HG02623 (cell line): ENCODE results near the gene ZNF423.

Experiments used
- ATAC-seq: cut with Tn5 transposase; IDR thresholded peaks from one replicate; pipeline ENCODE4 v1.9.1; 2021; ENCODE audit warnings: moderate library complexity; ENCODE audit not compliant: unreplicated experiment

The ZNF423 gene

DNA sequence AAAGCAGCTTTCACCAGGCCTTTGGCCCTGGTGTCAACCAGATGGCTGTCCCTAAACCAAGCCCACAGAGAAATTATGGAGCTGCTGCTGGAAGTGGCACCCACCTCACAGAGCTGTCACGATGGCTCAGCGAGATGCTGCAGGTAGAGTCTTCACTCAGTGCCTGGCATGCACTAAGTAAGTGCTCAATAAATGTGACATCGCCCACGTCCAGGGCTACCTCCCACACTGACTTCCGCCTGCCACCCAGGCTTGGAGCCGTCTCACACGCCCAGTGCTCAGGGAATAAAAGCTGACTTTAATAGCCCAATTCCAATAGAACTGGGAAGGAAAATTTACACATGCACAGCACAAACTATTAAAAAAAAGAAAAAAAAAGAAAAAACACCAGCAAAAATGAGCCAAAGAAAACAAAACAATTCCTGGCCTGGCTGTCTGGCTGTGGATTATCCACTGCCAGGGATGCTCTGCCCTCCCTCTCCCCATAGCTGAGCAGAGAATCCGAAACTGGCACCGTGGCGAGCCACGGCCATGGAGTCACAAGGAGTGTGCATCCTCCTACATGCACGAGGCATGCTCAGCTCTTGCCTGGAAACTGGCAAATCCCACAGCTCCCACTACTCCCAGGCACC lies 68.9 kb downstream of the ZNF423 start:
- ATAC-seq: no peak

DNA sequence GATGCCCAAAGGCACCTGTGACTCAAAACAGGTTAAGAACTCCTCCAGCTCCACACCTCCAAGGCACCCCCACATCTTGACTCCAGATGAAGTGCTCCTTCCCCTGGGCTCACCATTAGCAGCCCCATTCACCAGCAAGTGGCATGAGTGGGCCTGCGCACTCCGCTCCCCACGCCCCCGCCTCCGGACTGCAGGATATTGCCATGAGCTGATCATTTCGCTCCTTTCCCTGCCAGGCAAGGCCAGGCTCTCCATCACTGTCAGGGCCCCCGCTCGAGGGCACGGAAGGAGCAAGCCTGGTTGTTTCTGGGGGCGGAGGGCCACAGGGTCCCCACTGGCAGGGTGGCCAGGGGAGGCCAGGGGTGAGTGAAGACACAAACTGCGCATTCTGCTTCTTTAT lies 69.9 kb downstream of the ZNF423 start:
- no peak for ATAC-seq

DNA sequence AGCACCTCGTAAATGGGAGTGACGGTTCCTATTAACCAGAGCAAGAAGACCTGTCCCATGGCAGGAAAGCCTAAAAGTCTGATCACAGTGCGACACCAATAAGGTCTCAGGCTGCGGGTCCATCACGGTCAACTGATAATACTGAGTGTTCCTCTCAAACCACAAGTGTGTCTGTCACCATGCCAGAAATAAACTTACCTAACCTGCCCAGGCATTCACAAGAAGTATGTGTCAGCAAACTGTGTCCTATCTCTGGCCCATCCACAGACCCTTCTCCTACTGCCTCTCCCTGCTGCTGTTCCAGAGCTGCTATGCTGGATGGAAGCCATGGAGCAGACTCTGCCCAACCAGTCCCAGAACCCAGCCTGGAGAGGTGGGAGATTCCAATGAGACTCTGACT lies 73.5 kb downstream of the ZNF423 start:
- ATAC-seq: no peak

DNA sequence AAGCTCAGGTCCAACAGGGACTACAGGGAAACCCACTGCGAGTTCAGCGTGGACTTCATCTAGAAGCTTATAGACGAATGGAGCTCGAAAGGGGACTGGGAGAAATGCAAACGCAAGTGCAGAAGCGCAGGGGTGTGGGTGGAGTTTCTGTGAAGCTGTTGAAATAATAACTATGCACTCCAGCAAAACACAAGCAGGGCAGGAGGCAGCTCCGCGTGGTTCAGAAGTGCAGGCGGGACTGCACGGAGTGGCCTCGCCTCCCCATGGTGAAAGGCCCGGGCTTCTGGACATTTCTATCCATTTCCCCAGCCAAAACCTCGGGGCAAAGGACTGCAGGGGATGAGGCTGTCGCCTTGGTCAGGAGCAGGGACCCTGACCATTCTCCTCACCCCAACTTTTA lies 74.5 kb downstream of the ZNF423 start:
- ATAC-seq: no peak

DNA sequence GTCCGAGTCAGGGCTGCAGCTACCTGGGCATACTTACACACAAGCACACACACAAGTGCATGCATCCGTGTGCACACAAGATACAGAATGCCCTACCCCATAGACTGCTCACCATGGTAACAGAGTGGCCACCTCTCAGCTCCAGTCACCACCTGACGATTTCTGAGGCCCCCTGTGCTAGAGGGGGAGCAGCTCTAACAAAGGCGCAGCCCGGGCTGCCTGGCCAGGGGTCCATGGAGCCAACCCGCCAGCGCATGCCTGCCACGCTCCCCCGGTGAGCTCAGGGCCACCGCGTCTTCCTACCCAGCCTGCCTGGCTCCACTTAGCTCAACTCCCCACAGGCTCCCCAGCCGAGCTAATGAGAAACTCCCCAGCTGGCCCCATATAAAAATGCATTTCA lies 75.5 kb downstream of the ZNF423 start:
- no peak for ATAC-seq

DNA sequence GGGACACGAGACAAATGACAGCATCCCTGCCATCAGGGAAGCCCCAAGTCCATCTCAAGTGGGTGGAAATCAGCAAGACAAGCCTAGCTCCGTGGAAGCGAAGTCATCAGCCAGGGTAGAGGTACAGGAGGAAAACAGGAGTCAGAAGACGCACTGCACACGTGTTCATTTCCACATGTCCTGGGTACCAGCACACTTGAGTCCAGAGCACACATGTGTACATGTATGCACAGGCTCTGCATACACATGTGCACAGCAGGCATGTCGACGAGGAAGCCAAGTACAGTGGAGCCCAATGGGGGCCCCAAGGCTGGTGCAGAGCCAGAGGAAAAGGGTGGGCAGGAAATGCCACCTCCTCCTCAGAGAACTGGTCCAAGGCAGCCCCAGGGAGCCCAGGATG lies 75.9 kb downstream of the ZNF423 start:
- ATAC-seq: no peak

DNA sequence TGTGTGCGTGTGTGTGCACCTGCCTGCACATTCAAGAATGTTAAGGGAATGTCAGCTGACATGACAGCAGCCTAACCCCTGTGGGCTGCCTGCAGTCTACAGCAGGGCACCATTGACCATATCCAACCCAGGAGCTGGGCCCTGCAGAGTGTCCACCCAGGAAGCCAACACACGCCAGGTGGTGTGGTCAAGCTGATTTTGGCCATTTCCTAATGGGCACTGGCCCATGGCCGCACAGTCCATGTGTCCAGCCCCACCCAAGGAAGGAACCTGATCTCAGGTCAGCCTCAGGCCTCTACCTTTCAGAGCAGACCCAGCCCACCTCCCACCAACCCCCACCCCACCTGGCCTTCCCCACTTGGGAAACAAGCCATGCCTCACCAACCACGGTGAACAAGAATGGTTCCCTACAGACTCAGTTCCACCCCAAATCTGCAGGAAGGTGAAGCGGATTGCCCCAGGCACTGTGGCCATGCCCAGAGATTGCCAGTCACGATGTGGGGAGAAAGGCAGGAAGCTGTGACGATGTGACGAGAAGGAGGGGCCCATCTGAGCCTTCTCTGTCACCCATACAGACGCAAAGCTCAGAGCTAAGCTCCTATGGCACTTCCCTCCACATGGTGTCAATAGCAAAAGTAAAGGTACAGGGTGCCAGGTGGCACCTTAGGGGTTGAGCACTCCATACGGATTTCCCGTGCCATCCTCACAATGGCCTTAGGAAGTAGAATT lies 77.5 kb downstream of the ZNF423 start:
- ATAC-seq: no peak

DNA sequence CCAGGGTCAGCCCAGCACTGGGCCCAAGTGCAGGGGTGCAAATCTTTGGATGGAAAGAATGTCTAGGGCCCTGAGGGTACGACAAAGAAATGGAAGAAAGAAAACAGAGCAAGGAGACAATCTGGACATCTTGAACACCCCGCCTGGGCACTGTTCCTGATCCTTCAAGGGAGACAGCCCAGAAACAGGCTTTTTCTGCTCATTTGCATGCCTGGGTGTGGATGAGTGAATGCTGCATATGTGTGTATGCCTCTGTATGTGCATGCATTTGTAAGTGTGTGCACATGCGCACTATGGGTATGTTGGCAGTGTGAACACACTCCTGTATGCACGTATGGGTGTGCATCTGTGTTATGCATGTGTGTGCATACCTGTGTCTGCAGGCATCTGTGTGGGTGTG lies 79.2 kb downstream of the ZNF423 start:
- ATAC-seq: no peak

DNA sequence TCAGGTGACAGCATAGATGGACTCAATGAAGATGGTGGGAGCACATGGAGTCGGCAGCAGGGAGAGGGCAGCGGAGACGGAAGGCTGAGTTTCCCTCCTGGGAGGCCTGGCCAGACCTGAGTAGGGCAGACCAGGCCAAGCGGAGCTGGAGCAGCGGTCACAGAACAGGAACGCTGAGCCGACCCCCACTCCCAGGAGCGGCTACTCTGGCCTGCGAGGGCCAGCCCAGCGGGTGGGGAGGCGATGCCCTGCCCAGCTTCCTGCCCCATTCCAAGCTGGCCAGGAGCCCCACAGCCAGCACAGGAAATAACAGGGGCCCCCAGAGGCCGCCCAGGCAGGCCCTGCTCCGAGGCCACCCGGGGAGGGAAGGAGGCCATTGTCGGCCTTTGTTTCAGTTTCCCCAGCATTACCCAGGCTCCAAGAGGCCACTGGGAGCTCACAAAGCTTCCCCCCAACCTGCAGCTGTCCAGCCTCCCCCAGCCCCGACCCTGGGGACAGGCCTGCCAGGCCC lies 79.8 kb downstream of the ZNF423 start:
- ATAC-seq: no peak

DNA sequence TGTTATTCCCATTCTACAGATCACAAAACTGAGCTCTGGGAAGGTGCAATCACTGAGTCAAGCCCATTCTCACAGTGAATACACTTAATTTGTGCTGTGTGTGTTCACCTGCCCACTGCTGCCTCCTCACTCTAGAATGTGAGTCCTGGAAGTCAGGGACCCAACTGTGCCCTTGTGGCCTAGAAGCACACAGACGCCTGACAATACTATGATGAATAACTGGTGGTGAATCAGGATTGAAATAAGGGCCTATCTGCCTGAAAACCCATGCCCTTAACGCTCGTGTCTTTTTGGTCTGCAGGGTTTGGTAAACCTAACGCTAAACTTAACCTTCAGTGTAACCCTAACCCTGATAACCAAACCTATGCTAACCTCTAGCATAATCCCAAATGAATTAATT lies 80.3 kb downstream of the ZNF423 start:
- no peak for ATAC-seq

DNA sequence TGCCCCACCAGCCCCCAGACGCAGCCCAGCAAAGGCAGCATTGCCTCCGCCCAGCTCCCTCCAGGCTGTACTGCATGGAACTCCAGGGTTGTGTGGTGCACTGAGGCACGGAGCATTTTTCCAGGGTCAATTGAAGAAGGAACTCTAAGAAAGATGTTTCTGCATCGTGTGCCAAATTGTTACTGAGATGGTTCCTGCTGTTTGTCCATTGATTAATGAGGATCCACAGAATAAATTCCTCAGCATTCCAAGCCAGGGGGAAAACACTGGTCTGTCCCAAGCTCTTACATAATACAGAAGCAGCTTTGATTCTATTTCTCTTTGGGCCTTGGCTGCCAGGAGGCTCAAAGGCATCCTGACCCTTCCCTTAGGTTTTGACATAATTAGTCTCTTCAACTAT lies 80.9 kb downstream of the ZNF423 start:
- ATAC-seq: no peak

DNA sequence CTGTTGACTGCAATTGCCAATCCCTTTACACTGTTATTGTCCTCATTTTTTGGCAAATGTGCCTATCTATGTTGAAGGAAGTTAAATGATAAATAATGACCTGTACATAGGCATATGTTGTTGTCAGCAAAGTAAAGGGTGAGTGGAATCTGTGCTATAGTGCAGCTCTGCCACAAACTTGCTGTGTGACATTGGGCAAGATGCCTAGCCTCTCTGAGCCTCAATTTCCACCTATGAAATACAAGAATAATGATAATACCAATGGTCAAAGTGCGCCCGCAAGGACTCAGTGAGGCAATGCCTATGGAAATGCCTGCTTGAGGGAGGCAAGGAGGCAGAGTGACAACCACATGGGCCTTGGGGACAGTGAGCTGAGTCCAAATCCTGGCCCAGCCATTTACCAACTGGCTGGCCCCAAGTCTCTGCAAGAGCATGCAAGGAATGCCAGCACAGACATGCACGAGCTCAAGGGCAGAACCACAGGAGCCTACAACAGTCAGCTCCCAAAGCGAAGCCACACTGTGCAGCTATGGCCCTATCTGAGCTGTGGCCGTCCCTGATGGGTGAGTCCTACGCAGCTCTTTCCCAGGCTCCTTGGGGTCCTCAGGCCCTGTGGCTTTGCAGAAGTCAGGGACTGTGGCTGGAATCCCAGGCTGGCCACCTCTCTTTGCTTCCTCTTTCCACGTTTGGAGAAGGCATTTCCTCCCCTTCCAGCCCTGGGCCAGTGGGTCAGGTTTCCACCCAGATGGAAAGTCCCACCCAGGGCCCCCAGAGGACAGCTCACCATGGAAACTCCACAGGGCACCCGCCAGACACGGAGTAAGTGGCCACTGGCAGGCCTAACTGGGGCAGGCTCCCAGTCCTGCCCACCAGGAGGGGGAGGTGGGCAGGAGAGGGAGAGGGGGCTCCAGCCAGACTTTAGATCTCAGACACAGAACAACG lies 82.1 kb downstream of the ZNF423 start:
- no peak for ATAC-seq

DNA sequence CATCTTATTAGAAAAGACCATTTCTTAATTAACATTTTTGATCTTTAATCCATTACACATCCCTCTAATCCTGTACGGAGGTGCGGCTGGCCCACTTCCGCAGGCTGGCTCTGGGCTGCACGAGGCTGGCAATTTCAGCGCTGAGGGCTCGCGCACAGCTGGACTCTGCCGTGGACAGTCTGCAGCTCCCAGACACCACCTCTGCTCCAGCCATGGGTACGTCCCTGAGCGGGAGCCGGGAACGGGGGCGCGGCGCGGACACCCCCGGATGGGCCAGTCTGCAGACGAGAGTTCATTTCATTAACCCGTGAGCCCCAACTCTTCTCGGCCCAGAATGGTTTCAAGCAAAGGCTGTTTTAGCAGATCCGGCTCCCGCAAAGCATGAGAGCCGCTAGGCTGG lies 87.9 kb downstream of the ZNF423 start:
- no peak for ATAC-seq

DNA sequence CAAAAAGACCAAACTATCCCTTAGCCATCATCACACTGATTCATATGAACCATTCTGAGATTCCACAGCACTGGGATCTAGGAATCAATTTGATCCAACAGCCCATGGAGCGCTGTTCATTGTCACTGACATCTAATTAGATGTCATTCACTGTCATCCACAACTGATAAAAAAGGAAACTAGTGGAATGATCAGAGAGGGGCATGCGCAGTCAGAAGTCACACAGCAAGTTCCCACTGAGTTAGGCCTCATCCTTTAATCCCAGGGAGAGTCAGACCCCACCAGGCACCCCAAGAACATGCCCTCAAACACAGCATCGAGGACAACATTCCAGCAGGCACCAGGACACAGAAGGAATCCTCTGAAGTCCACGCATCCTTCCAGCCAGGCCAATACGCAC lies 88.5 kb downstream of the ZNF423 start:
- no peak for ATAC-seq

DNA sequence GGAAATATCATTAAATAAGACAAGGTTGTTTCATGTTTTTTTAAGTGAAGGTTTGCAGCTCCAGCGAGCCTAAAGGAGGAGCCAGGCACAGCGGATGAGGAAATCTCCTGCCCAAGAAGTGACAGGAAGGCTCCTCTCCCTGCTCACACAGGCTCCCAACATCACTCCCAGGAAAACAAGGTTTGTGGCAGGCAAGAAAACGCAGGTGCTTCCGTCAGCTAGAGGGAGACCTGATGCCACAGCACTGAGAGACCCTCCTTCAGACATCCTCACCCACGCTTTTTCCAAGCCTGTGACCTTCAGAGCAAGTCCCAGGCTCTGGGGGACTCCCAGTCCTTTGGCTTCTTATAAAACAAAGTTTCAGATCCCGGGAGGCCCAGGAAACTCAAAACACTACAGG lies 89.7 kb downstream of the ZNF423 start:
- no peak for ATAC-seq

DNA sequence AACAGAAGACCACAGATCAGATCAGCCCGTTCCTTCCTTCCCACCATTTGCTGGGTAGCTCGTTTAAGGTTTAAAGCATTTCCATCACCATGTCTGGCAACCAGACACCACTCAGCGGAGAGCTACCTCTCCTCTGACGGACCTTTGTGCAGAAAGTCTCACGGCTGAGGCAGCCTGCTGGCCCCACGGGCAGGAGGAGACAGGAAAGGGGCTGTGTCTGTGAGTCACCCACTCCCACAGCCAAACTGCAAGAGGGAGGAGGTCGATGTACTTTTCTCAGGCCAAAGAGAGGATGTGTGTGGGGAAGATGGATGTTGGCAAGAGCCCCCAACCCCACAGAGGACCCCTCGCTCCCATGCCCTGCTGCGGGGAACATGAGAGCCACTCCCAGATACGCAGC lies 92.1 kb downstream of the ZNF423 start:
- ATAC-seq: no peak

DNA sequence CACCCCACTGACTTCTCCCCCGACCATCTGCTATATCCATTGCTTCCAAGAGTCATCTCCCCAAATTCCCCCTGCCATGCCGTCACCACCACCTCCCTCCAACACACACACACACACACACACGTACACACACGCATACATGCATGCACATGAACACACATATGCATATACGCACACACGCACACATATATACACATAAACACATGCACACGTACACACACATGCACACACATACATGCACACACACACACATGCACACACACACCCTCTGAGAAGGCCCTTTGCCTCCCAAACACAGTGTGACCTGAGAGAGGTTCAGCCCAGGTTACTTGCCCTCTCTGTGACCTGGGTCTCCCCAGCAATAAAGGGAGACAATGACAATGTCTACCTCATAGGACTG lies 95.1 kb downstream of the ZNF423 start:
- no peak for ATAC-seq

DNA sequence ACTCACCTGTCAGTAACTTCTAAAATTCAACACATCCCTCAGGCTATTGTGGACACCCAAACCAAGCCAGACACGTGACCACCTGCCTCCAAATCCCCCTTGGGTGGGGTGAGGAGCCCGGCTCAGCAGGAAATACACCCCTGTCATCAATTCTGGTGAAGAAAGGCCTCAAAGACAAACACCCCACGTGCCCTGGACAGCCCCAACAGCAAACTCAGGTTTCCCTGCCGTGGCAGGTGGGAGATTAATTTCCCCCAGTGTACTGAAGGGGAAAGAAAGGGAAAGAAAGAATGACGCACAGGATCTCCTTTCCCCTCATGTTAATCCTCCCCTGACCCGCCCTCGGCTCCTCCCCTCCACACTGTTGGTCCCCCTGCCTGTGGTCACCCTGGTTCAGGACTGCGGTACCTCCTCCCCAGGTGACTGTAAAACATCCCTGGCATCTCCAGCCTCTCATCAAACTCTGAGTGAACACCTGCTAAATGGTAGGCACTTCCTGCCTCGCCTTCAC lies 98.3 kb downstream of the ZNF423 start:
- no peak for ATAC-seq

DNA sequence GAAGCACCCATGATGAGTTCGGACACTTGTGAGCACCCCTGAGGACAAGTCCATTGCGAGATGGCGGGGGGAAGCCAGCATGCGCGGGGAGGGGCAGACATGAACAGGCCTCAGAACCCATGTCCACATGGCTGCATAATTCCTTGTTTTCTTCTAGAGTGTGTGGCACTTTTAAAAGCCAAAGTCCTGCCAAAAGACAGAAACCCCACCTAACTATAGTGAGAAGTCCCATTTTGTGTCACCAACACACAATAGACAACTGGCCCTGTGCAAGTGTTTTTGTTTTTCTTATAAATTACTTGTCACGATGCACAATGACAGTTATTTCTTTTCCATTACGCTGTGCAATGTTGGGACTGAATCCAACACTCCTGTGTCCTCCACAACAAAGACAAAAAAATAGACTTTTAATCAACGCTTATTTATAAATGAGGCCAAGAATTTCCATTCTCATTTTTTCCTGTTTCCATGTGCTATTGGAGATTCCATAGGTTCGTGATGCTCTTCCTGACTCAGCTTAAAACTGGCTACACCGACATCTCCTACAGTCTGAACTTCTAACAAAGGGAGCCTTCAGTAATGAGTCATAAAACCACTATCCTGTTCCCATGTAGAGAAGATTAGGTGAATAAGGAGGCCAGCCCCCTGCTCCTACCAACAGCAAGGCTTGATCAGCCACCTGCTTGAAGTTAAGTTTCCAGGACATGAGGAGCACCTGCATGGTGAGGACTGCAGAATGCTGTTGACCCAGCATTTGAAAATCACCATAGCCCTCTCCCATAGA lies 98.9 kb downstream of the ZNF423 start:
- ATAC-seq: no peak

DNA sequence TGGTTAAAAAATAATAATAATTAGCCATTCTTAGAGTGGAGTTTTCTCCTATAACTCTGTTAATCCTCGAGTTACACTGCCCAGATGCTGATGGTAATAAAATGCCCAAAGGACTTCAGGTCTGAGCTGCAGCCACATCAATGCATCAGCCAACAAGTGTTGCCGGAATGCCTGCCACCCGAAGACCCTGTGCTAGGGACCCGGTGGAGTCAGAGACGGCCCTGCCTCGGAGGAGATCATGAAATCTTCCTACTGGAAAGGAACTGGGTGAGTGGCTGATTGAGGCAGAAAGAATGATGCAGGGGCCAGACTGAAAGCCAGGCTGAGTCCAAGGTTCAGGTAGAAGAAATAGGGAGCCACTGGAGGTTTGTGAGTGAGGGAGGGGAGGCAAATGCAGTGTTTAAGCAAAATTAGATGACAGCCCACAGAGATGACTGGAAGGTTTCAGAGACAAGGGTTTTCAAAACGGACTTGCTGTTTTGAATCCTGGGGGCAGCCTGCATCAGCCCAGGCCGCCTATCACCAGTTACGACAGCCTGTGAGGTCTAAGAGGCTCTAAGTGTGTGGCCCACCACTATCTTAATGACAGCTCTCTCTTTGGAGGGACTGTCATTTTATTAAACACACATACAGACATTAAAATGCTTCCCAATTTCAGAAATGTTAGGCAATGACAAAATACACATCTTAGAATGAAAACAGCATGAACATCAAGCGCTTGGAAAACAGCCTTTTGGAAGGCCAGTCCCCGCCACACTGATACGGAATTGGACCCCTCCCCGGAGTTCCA lies 100.0 kb downstream of the ZNF423 start:
- no peak for ATAC-seq
